ENCODE data around the gene MARCHF10. TPM values are rescaled to one million over a fixed set of nuclear protein-coding genes. Genes with fewer than 3 reads are reported as not detected.
"Not testable (repeated sequence)": the region's sequence is repeated elsewhere in the genome, so short reads cannot be mapped to it uniquely, and the experiment has no call there.

Gene MARCHF10
- 1 to 10 TPM in 2 of 3 donors, under 1 TPM in 1; 0.97 to 1.4 (median 1.1) TPM for polyA plus RNA-seq (ENCODE audit: insufficient read length in 3 of 3)

- DNase-seq (ENCODE audit: low read depth in 3 of 3, low spot score in 2 of 3): no peak
Observed at GRCh38 chr17:62807812-62808575, at the start of gene MARCHF10. Gene MARCHF10, minus strand, starts transcription at chr17:62808314. Its CDS starts 6,579 bp downstream, at chr17:62801735.

DNA sequence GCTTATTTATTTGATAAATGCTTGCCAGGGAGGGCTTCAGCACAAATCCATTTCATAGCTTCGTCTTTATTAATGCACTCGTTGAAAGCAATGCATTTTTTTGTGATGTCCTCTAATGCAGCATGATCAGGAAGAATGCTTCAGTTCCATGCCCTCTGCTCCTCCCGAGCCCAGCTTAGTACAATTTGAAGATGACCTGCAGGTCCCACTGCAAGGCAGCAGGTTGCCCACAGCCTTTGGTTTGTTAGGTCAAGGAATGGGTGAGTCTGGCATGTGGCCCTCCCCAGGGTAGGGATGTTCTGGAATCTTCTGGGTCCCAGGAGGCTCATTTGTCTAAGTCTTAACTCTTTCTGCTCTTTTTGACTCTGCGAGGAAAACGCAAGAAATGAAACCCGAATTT, 49.4 kb upstream of the MARCHF10 start:
- no peak for DNase-seq (ENCODE audit: low read depth in 3 of 3, low spot score in 2 of 3)

- DNase-seq (ENCODE audit: low read depth in 3 of 3, low spot score in 2 of 3): no peak
Observed at GRCh38 chr17:62856594-62856993, 48.5 kb upstream of the MARCHF10 start.

GRCh38 chr17:62855156-62855555, 47.0 kb upstream of the MARCHF10 start:
- no peak for DNase-seq (ENCODE audit: low read depth in 3 of 3, low spot score in 2 of 3)

- no peak for DNase-seq (ENCODE audit: low read depth in 3 of 3, low spot score in 2 of 3)
Observed at GRCh38 chr17:62854098-62854680, 46.1 kb upstream of the MARCHF10 start.

DNA sequence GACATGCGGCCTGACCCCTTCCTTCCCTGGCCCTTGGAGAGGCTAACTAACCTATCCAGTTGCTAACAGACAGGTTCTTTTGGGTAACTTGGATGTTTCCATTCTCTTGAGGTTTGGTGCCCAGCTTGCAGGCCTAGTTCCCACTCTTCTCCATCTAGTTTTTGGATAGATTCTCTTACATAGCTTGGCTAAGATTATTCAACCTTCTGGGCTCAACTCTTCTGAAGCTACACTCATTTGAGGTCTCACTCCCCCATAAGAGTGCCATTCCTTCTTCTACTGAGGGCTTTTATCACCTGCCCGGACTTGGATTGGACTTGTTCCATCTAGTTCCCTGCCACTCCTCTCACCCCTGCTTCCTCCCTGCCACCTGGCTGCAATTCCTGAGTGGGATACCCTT, 44.1 kb upstream of the MARCHF10 start:
- DNase-seq (ENCODE audit: low read depth in 3 of 3, low spot score in 2 of 3): no peak

- not testable (repeated sequence) for DNase-seq (ENCODE audit: low read depth in 3 of 3, low spot score in 2 of 3)
Observed at GRCh38 chr17:62849591-62850415, 41.7 kb upstream of the MARCHF10 start.

- no peak for DNase-seq (ENCODE audit: low read depth in 3 of 3, low spot score in 2 of 3)
Observed at GRCh38 chr17:62848334-62848733, 40.2 kb upstream of the MARCHF10 start.

- DNase-seq (ENCODE audit: low read depth in 3 of 3, low spot score in 2 of 3): no peak
Observed at GRCh38 chr17:62847426-62847825, 39.3 kb upstream of the MARCHF10 start.

- DNase-seq (ENCODE audit: low read depth in 3 of 3, low spot score in 2 of 3): no peak
Observed at GRCh38 chr17:62840871-62841270, 32.8 kb upstream of the MARCHF10 start.

DNA sequence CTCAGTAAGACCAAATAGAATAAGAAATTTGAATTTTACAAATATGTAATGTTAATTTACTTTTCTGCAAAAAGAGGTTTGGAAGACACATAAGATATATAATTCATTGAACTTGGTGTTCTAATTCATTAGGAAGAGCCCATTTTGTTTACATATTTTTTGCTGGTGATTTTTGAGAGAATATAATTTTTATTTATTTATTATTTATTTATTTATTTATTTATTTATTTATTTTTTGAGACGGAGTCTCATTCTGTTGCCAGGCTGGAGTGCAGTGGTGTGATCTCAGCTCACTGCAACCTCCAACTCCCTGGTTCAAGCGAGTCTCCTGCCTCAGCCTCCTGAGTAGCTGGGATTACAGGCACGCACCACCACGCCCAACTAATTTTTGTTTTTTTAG, 25.7 kb upstream of the MARCHF10 start:
- DNase-seq (ENCODE audit: low read depth in 3 of 3, low spot score in 2 of 3): not testable (repeated sequence)

DNA sequence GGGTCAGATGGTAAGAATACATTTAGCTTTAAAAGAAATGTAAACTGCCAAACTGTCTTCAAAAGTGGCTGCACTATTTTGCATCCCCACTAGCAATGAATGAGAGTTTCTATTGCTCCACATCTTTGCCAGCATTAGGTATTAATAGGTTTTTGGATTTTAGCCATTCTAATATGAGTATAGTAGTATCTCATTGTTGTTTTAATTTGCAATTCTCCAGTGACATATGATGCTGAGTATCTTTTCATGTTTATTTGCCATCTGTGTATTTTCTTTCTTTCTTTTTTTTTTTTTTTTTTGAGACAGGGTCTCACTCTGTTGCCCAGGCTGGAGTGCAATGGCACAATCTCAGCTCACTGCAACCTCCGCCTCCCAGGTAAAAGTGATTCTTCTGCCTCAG, 24.3 kb upstream of the MARCHF10 start:
- DNase-seq (ENCODE audit: low read depth in 3 of 3, low spot score in 2 of 3): no peak

GRCh38 chr17:62831066-62831465, 23.0 kb upstream of the MARCHF10 start:
- DNase-seq (ENCODE audit: low read depth in 3 of 3, low spot score in 2 of 3): not testable (repeated sequence)

DNA sequence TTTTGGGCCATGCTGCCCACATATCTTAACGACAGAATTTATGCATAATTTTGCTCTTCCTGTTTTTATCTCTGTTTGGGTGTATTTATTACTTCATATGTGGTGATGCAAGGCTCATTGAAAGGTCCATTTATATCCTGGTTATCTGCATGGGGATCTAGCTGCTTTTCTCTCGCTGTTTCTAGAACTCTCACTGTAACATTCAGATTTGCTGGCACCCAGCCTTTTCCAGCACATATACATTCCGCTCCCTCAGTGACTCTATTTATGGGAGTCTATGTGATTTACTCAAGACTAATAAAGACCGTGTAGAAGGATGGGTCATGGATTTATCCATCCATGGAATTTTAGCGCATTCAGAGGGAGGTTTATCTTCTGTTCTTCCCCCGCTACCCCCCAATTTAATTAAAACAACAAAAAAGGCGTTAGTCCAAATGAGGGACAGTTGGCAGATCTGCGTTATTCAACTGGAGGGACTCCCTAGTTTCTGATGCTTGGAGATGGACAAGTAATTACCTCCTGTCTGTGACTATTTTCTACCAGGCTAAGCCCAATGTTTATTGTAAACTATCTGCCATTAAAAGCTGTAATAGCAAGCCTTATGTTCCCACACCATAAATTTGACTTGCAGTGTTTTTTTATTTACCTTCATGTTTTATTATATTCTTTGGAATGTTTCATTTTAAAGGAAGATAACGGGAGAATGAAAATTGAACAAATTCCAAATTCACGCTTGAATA, 19.8 kb upstream of the MARCHF10 start:
- no peak for DNase-seq (ENCODE audit: low read depth in 3 of 3, low spot score in 2 of 3)

DNA sequence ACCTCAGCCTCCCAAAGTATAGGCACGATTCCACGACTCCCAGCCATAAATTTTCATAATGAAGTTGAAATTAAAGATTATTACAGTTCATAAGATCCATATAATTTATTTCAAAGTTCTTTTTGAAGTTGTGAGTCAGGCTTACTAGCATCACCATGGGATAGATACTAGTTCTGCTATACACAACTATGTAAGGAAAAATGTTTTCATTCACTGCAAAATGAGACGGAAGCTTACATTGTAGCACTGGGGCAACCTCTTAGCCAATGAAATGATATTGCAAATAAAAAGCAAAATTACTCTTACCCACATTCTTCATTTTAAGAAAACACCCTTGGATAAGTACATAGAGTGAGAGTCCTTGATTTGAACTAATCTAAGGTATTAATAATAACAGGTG, 18.8 kb upstream of the MARCHF10 start:
- no peak for DNase-seq (ENCODE audit: low read depth in 3 of 3, low spot score in 2 of 3)

DNA sequence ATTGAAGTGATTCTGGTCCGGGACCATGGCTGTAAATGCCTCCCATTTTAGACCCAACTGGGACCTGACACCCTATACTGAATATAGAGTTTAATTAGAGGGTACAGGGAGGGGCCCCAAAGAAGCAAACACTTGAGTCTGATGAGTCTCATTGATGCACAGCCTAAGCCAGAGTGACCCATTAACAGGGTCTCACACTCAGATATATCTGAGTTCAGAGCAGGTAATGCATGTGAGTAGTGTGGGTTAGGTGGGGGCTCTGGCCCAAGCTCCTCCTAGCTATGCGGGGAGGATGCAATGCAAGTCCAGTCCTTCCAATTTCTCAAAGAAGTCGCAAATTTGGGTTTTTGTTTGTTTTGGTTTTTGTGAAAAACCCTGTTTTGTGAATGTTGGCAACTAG, 17.1 kb upstream of the MARCHF10 start:
- no peak for DNase-seq (ENCODE audit: low read depth in 3 of 3, low spot score in 2 of 3)

DNA sequence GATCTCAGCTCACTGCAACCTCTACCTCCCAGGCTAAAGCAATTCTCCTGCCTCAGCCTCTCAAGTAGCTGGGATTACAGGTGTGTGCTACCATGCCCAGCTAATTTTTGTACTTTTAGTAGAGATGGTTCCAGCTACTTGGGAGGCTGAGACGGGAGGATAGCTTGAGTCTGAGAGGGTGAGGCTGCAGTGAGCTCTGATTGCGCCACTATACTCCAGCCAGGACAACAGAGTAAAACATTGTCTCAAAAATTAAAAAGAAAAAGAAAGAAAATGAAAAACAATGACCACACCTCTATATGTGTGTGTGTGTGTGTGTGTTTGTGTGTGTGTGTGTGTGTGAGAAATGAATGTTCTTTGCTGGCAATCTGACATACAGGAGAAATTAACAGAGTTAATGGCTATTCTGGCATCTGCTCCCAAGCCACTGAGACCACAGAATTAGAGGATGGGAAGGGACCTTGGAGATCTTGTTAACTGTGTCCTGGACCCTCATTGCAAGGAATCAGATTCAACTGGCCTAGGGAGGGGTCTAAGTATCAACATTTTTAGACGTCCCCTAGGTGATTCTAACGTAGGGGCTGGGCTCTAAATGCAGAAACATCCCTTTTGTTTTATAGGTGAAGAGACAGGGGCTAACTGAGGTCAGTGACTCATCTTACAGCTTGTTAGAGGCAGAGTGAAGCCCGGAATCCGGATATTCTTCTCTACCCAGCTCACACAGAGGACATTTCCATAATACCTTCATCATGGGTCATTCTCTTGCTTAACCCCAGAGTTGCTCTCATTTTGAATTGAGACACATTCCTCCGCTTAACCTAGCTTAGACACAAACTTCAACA, 16.4 kb upstream of the MARCHF10 start:
- no peak for DNase-seq (ENCODE audit: low read depth in 3 of 3, low spot score in 2 of 3)

GRCh38 chr17:62823111-62823893, 15.2 kb upstream of the MARCHF10 start:
- DNase-seq (ENCODE audit: low read depth in 3 of 3, low spot score in 2 of 3): no peak
